22Rv1 (cell line): ENCODE data around the gene NXPE4.

Experiments used
- CTCF ChIP-seq: fragments of 450-650 bp; IDR thresholded peaks from 2 replicates; pipeline ENCODE4 v1.5.1; 2017; ENCODE audit warnings: mild to moderate bottlenecking
- ZFX ChIP-seq: fragments of 450-650 bp; IDR thresholded peaks from 2 replicates; pipeline ENCODE4 v1.6.1; 2017; ENCODE audit warnings: antibody characterized with exemption, borderline replicate concordance

- TF ChIP-seq CTCF = no peak
- TF ChIP-seq ZFX = no peak
These were observed 2.9 kb upstream of the NXPE4 start for GRCh38 chr11:114598461-114598860.
